HepG2 (cell line): ENCODE measurements around the gene ASZ1. TPM values are rescaled to one million over a fixed set of nuclear protein-coding genes. Genes with fewer than 3 reads are reported as not detected.

ENCODE experiments used
- ATAC-seq: fragments of 200-7000 bp; cut with Tn5 transposase; 3 replicates; pipeline ENCODE4 v1.9.1; 2020; ENCODE audit warnings: mild to moderate bottlenecking, moderate library complexity
- BruUV-seq: library from RNA; stranded (reverse); fragments of 400-500 nt; replicated peaks from 2 replicates; lab custom pipeline; 2021; lab: Mats Ljungman, UMichigan
- CTCF ChIA-PET: fragments of 300-600 bp; formaldehyde crosslinking; extraction: SDS; loops from one replicate; lab custom pipeline; 2021; ENCODE audit warnings: low total read pairs, inconsistent platforms, low intra/inter-chr PET ratio; lab: Yijun Ruan, JAX
- POLR2A ChIA-PET: fragments of 350-600 bp; sonication (Branson Sonifier 250); formaldehyde crosslinking; loops from one replicate; lab custom pipeline; 2020; ENCODE audit warnings: antibody characterized with exemption, inconsistent platforms; lab: Yijun Ruan, JAX
- DNase-seq: peaks from one replicate; pipeline ENCODE4 v3.0.0-alpha.2; 2015; ENCODE audit warnings: low spot score
- FAIRE-seq: peaks from 3 replicates; lab custom pipeline; 2011; peaks lifted over from hg19 to GRCh38; lab: Jason Lieb, UNC
- H2AFZ ChIP-seq: one replicate; pipeline ENCODE4 v1.6.1; 2011; ENCODE audit warnings: low read length, inconsistent platforms
- H3K27ac ChIP-seq: fragments of 300-600 bp; 3 replicates; pipeline ENCODE4 v1.8.0; 2011; ENCODE audit warnings: mixed run types, mild to moderate bottlenecking, mixed read lengths, low read length, inconsistent platforms; ENCODE audit not compliant: insufficient read depth; ENCODE audit errors: extremely low read length
- H3K27me3 ChIP-seq, 2 experiments: fragments of 200-600 bp in 1 of 2; 2 replicates in 1 of 2; 3 replicates in 1 of 2; pipeline versions ENCODE4 v1.6.0 to v1.8.0; 2011; ENCODE audit warnings: low read length in 2 of 2, mild to moderate bottlenecking in 2 of 2, moderate library complexity in 2 of 2, inconsistent platforms in 1 of 2; ENCODE audit not compliant: insufficient read depth in 2 of 2, control insufficient read depth in 1 of 2
- H3K36me3 ChIP-seq, 2 experiments: fragments of 200-600 bp in 1 of 2; replicated peaks in 1 of 2; 2 replicates in 1 of 2; 3 replicates in 1 of 2; pipeline versions ENCODE4 v1.5.1 to v1.8.0; 2011; ENCODE audit warnings: low read length in 2 of 2, inconsistent platforms in 1 of 2; ENCODE audit not compliant: insufficient read depth in 2 of 2, control insufficient read depth in 1 of 2
- H3K4me1 ChIP-seq: 2 replicates; pipeline ENCODE4 v1.5.1; 2012; ENCODE audit warnings: low read length, inconsistent platforms; ENCODE audit not compliant: insufficient read depth
- H3K4me2 ChIP-seq: 2 replicates; pipeline ENCODE4 v1.6.0; 2011; ENCODE audit warnings: low read depth, low read length, inconsistent platforms
- H3K4me3 ChIP-seq, 3 experiments: fragments of 200-600 bp in 1 of 3; sonication (generic), shearing (Covaris generic) in 1 of 3; replicated peaks in 1 of 3; 2 replicates each; pipeline ENCODE4 v1.5.1; 2011 to 2016; ENCODE audit warnings: low read length in 3 of 3, inconsistent platforms in 2 of 3, low read depth in 2 of 3, mild to moderate bottlenecking in 2 of 3, control low read depth in 1 of 3, mixed read lengths in 1 of 3; ENCODE audit not compliant: insufficient read depth in 1 of 3
- H3K79me2 ChIP-seq: one replicate; pipeline ENCODE4 v1.6.1; 2011; ENCODE audit warnings: low read length, inconsistent platforms; ENCODE audit not compliant: insufficient read depth
- H3K9ac ChIP-seq: 2 replicates; pipeline ENCODE4 v1.6.0; 2011; ENCODE audit warnings: mild to moderate bottlenecking, low read depth, low read length, inconsistent platforms; ENCODE audit not compliant: insufficient read depth
- H3K9me3 ChIP-seq: 2 replicates; pipeline ENCODE4 v1.5.1; 2012; ENCODE audit warnings: mild to moderate bottlenecking, low read length
- H4K20me1 ChIP-seq: 2 replicates; pipeline ENCODE4 v1.6.0; 2011; ENCODE audit warnings: inconsistent platforms, mild to moderate bottlenecking, low read length, moderate library complexity; ENCODE audit not compliant: insufficient read depth
- ARID4A ChIP-seq: sonication (generic); formaldehyde crosslinking; IDR thresholded peaks from 2 replicates; pipeline ENCODE4 v1.5.0; 2020; ENCODE audit warnings: mild to moderate bottlenecking, missing genetic modification reagents, borderline replicate concordance
- EP300 ChIP-seq, 3 experiments: sonication (generic) in 1 of 3; formaldehyde crosslinking in 1 of 3; IDR thresholded peaks; 2 replicates each; pipeline versions ENCODE4 v1.5.1 to v1.6.1; 2011 to 2020; ENCODE audit warnings: low read depth in 2 of 3, low read length in 2 of 3, borderline replicate concordance in 1 of 3, improper control_type of control experiment in 1 of 3, mild to moderate bottlenecking in 1 of 3, missing genetic modification reagents in 1 of 3, moderate library complexity in 1 of 3
- THRA ChIP-seq: sonication (generic); formaldehyde crosslinking; IDR thresholded peaks from 2 replicates; pipeline ENCODE4 v1.4.0; 2020; ENCODE audit warnings: missing genetic modification reagents, borderline replicate concordance
- ZBTB42 ChIP-seq: sonication (generic); formaldehyde crosslinking; IDR thresholded peaks from 2 replicates; pipeline ENCODE4 v1.5.0; 2020; ENCODE audit warnings: mild to moderate bottlenecking, missing genetic modification reagents
- ZFP36L2 ChIP-seq: sonication (generic); formaldehyde crosslinking; IDR thresholded peaks from 2 replicates; pipeline ENCODE4 v1.4.0; 2020; ENCODE audit warnings: missing genetic modification reagents
- WGBS: methylation state at CpG from one replicate; pipeline ENCODE4 v1.1.6; 2017; ENCODE audit warnings: low lambda C conversion rate; 5-methylcytosine and 5-hydroxymethylcytosine counted together
- in situ Hi-C: cut with HindIII; loops from 2 replicates; pipeline ENCODE4 v1.10.0; 2017; ENCODE audit warnings: low pct_unique_long_range_greater_than_20kb; ENCODE audit not compliant: extremely low pct_ligation_motif_present
- intact Hi-C: fragments of 100-400 bp; cut with micrococcal nuclease; formaldehyde crosslinking; loops from one replicate; pipeline ENCODE4 v1.10.0; 2022; ENCODE audit not compliant: unreplicated experiment
- polyA plus RNA-seq, 8 experiments: library from polyadenylated mRNA; depleted of rRNA in 3 of 8; stranded (reverse) in 7 of 8; unstranded in 1 of 8; fragments of >200 nt; fragmentation: Illumina TruSeq in 4 of 8; extraction: Trizol in 4 of 8; gene quantifications; 2 replicates each; pipeline versions ENCODE4 v1.2.1 to v1.2.3, GENCODE V29; 2011 to 2016; ENCODE audit warnings: low read depth in 4 of 8, missing spikeins in 1 of 8, mixed read lengths in 1 of 8; ENCODE audit not compliant: insufficient read depth in 1 of 8
- total RNA-seq, 5 experiments: library from RNA; depleted of rRNA; stranded (reverse); fragments of >200 nt; fragmentation: Illumina TruSeq; extraction: Trizol; gene quantifications; 2 replicates each; pipeline ENCODE4 v1.2.3, GENCODE V29; 2016; ENCODE audit warnings: low read depth in 1 of 5

Gene ASZ1
- total and polyA plus RNA-seq, 2 of the 13 experiments (the other 11 are each of a cell fraction or from before 2014, with no cell fraction given) = not detected

GRCh38 chr7:117472335-117472734 lies 45.0 kb upstream of the ASZ1 start (continued):
- TF ChIP-seq ZBTB42 (CRISPR knock-in tag) (no peak), ZFP36L2 (no peak), EP300 (IDR thresholded peaks at IDR 0.05; ENCODE audit: low read depth in 2 of 2, low read length in 2 of 2) (no peak), EP300 (CRISPR knock-in tag; IDR thresholded peaks at IDR 0.05; ENCODE audit: borderline replicate concordance) (no peak), ARID4A (CRISPR knock-in tag) (no peak)

- FAIRE-seq (no peak), ATAC-seq (no peak), DNase-seq (no peak)
- TF ChIP-seq THRA = no peak
- no peaks in the 10 kb centered on the region for H3K36me3 ChIP-seq
- no peaks in the 10 kb centered on the region for H3K4me1 ChIP-seq
- H3K4me3 ChIP-seq = no peak overlapping the region
- intact Hi-C loops = no loop called here
- no peak overlapping the region for H3K4me2 ChIP-seq
- 13% methylated on average over 5 of the region's 5 CpGs for WGBS
- H3K9ac ChIP-seq = no peak overlapping the region
- H3K27me3 ChIP-seq = no peaks in the 10 kb centered on the region
- no peaks in the 10 kb centered on the region for H3K79me2 ChIP-seq
- H4K20me1 ChIP-seq = no peaks in the 10 kb centered on the region
- in situ Hi-C loops = loop anchor here (25.0 kb wide), 1 partner anchor 242 kb away; no protein-coding TSS in a partner anchor
- ChIA-PET CTCF (no interaction called here), POLR2A (no interaction called here)
- no peak overlapping the region for H3K27ac ChIP-seq
- H2AFZ ChIP-seq = no peak overlapping the region
- H3K9me3 ChIP-seq = no peaks in the 10 kb centered on the region
- no TSS peak for BruUV-seq
Measured at GRCh38 chr7:117470777-117471176, 43.5 kb upstream of the ASZ1 start.
